Left lung (tissue), 10 donors: ENCODE data around the gene TSGA10IP. TPM values are rescaled to one million over a fixed set of nuclear protein-coding genes. Genes with fewer than 3 reads are reported as not detected.

Experiments used
- ATAC-seq: fragments of 200-7000 bp; cut with Tn5 transposase; one replicate; pipeline ENCODE4 v1.9.1; 2020; ENCODE audit warnings: moderate library complexity
- DNase-seq, 4 donors: peaks; one replicate each; pipeline ENCODE4 v3.0.0-alpha.2; 2013 to 2020
- H3K27ac ChIP-seq, 2 donors: fragments of 200-600 bp; sonication (generic) in 1 of 2; one replicate each; pipeline versions ENCODE4 v1.5.0 to v1.8.0; 2020 to 2021
- H3K27me3 ChIP-seq, 2 donors: fragments of 200-600 bp; sonication (generic) in 1 of 2; one replicate each; pipeline versions ENCODE4 v1.5.0 to v1.8.0; 2020 to 2021
- H3K36me3 ChIP-seq, 2 donors: fragments of 200-600 bp; sonication (generic) in 1 of 2; one replicate each; pipeline versions ENCODE4 v1.5.0 to v1.8.0; 2020 to 2021
- H3K4me1 ChIP-seq, 2 donors: fragments of 200-600 bp; one replicate each; pipeline ENCODE4 v1.8.0; 2021
- H3K4me3 ChIP-seq, 2 donors: fragments of 200-600 bp; sonication (generic) in 1 of 2; one replicate each; pipeline versions ENCODE4 v1.5.0 to v1.8.0; 2020 to 2021; ENCODE audit warnings: mild to moderate bottlenecking in 1 of 2
- H3K9me3 ChIP-seq, 2 donors: fragments of 200-600 bp; sonication (generic) in 1 of 2; one replicate each; pipeline versions ENCODE4 v1.5.0 to v1.8.0; 2020 to 2021
- CTCF ChIP-seq, 2 donors: fragments of 200-600 bp; sonication (generic) in 1 of 2; IDR thresholded peaks; one replicate each; pipeline versions ENCODE4 v1.5.0 to v1.8.0; 2021; ENCODE audit warnings: antibody characterized with exemption in 2 of 2
- intact Hi-C, 2 donors: fragments of 100-400 bp; cut with DNase I; formaldehyde crosslinking; loops; one replicate each; pipeline versions ENCODE4 v1.11.2 to v1.14.2; 2022
- polyA plus RNA-seq, 6 donors: library from polyadenylated mRNA; unstranded; fragments of 120-200 nt; gene quantifications; one replicate each; pipeline ENCODE4 v1.2.1, GENCODE V29; 2013; ENCODE audit not compliant: insufficient read length in 6 of 6
- total RNA-seq, 2 donors: library from RNA; stranded (reverse); fragmentation: NEBNext Ultra II Directional; extraction: Animal tissue kit (Norgen Biotek cat#: 25700); gene quantifications; one replicate each; pipeline ENCODE4 v1.2.1, GENCODE V29; 2021
- donor health status: DM: no; HTN: yes; CAD: no.
- donor health status: DM: no; HTN: no; CAD: no.

Gene TSGA10IP
- total and polyA plus RNA-seq, 8 donors, result 0.26 to 1.0 (median 0.79) TPM; not detected in 3

- H3K9me3 ChIP-seq, result no peaks in the 10 kb centered on the region
- ATAC-seq (no peak), DNase-seq (no peak)
- no peak overlapping the region for H3K27ac ChIP-seq
- H3K4me3 ChIP-seq, result no peak overlapping the region
- intact Hi-C loops, result no loop called here
- peaks cover 0 to 16% of the 10 kb centered on the region in 2 donors for H3K36me3 ChIP-seq
- no peaks in the 10 kb centered on the region for H3K27me3 ChIP-seq
- TF ChIP-seq CTCF (IDR thresholded peaks at IDR 0.05), result no peak
- peaks cover 0 to 6% of the 10 kb centered on the region in 2 donors for H3K4me1 ChIP-seq
Observed at GRCh38 chr11:65992056-65992455, 46.8 kb downstream of the TSGA10IP start.

GRCh38 chr11:65997286-65997685, 52.0 kb downstream of the TSGA10IP start:
- Histone ChIP-seq H3K9me3 (no peaks in the 10 kb centered on the region), H3K4me1 (peaks cover 8 to 23% of the 10 kb centered on the region in 2 donors), H3K27me3 (no peaks in the 10 kb centered on the region), H3K36me3 (peaks cover 0 to 45% of the 10 kb centered on the region in 2 donors), H3K27ac (no peak overlapping the region), H3K4me3 (no peak overlapping the region)
- ATAC-seq, result no peak
- no peak for TF ChIP-seq CTCF (IDR thresholded peaks at IDR 0.05)
- intact Hi-C loops, result no loop called here
- no peak for DNase-seq

GRCh38 chr11:66001942-66002647, 56.8 kb downstream of the TSGA10IP start, which contains the start of the genes BANF1 and EIF1AD:
BANF1 (plus strand) TSS chr11:66002503; CDS start chr11:66003251, 748 bp downstream.
EIF1AD (minus strand) TSS chr11:66002157; CDS start chr11:66000389, 1,768 bp downstream.
- Histone ChIP-seq H3K27ac (peak within 1 kb of the TSS; percentile 95 to 97), H3K36me3 (peaks cover 0 to 59% of the 10 kb centered on the region in 2 donors), H3K4me3 (peak within 1 kb of the TSS; percentile 79 to 86), H3K27me3 (no peaks in the 10 kb centered on the region), H3K9me3 (no peaks in the 10 kb centered on the region), H3K4me1 (peaks cover 8 to 33% of the 10 kb centered on the region in 2 donors)
- no peak for TF ChIP-seq CTCF (IDR thresholded peaks at IDR 0.05)
- DNase-seq, result peak; percentile 91 to 99 (median 94)
- intact Hi-C loops, result no loop called here
- ATAC-seq, result peak; percentile 95

- H3K4me3 ChIP-seq, result peak overlapping the region; percentile 79 to 86
- peaks cover 8 to 33% of the 10 kb centered on the region in 2 donors for H3K4me1 ChIP-seq
- DNase-seq (peak in 3 of 4 donors; percentile 50 to 92 (median 55)), ATAC-seq (peak; percentile 90)
- no peak for TF ChIP-seq CTCF (IDR thresholded peaks at IDR 0.05)
- no peaks in the 10 kb centered on the region for H3K27me3 ChIP-seq
- intact Hi-C loops, result no loop called here
- peaks cover 0 to 52% of the 10 kb centered on the region in 2 donors for H3K36me3 ChIP-seq
- no peaks in the 10 kb centered on the region for H3K9me3 ChIP-seq
- peak overlapping the region; percentile 95 to 97 for H3K27ac ChIP-seq
Observed at GRCh38 chr11:66002648-66003225, 57.5 kb downstream of the TSGA10IP start.

- intact Hi-C loops, result no loop called here
Observed at GRCh38 chr11:66003291-66003690, 58.0 kb downstream of the TSGA10IP start.

More at GRCh38 chr11:66003291-66003690, 58.0 kb downstream of the TSGA10IP start:
- H3K36me3 ChIP-seq, result peaks cover 0 to 47% of the 10 kb centered on the region in 2 donors
- peak overlapping the region in 1 of 2 donors; percentile 97 for H3K27ac ChIP-seq
- DNase-seq, result peak in 1 of 4 donors; percentile 39
- H3K4me1 ChIP-seq, result peaks cover 8 to 33% of the 10 kb centered on the region in 2 donors
- no peak for TF ChIP-seq CTCF (IDR thresholded peaks at IDR 0.05)
- ATAC-seq, result no peak
- no peaks in the 10 kb centered on the region for H3K27me3 ChIP-seq
- peak overlapping the region in 1 of 2 donors; percentile 79 for H3K4me3 ChIP-seq
- no peaks in the 10 kb centered on the region for H3K9me3 ChIP-seq
